Sigmoid colon (tissue), 4 donors: ENCODE results near the gene EML4.

Experiments
- EP300 ChIP-seq, 4 donors: sonication (generic); formaldehyde crosslinking; IDR thresholded peaks; one replicate each; pipeline ENCODE4 v1.6.1; 2017; ENCODE audit warnings: antibody characterized with exemption in 4 of 4
- POLR2A ChIP-seq, 2 donors: fragments of 450-650 bp; IDR thresholded peaks; one replicate each; pipeline ENCODE4 v1.6.1; 2016; ENCODE audit warnings: antibody characterized with exemption in 2 of 2, mild to moderate bottlenecking in 2 of 2, moderate library complexity in 2 of 2
- POLR2AphosphoS5 ChIP-seq, 4 donors: sonication (generic); formaldehyde crosslinking; IDR thresholded peaks; one replicate each; pipeline ENCODE4 v1.6.1; 2017; ENCODE audit warnings: antibody characterized with exemption in 4 of 4
- TF ChIP-seq, protein P1 (sequence below), 4 experiments: fragments of 450-650 bp in 3 of 4; fragments of 200-600 bp in 1 of 4; IDR thresholded peaks; one replicate each; pipeline ENCODE4 v1.5.1; 2016 to 2019; ENCODE audit warnings: antibody characterized with exemption in 4 of 4, mild to moderate bottlenecking in 3 of 4, moderate library complexity in 2 of 4

DNA sequence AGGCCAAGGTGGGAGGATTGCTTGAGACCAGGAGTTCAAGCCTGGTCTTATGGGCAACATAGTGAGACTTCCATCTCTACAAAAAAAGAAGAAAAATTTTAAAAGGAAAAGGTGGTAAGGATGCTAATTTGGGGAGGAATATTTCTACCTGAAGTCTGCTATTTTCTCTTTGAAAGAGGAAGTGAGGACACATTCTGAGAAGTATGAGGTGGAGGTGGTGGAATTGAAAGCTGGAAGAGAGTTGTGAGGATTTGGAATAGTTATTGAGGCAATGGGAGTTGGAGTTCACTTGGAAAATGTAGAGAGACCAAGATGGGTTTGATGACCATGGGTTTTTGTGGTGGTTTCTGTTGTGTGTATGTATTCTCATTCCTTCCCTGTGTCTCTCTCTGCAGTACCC, 29.3 kb downstream of the EML4 start:
- no peak for TF ChIP-seq POLR2A (IDR thresholded peaks at IDR 0.05)
- TF ChIP-seq, protein P1, sequence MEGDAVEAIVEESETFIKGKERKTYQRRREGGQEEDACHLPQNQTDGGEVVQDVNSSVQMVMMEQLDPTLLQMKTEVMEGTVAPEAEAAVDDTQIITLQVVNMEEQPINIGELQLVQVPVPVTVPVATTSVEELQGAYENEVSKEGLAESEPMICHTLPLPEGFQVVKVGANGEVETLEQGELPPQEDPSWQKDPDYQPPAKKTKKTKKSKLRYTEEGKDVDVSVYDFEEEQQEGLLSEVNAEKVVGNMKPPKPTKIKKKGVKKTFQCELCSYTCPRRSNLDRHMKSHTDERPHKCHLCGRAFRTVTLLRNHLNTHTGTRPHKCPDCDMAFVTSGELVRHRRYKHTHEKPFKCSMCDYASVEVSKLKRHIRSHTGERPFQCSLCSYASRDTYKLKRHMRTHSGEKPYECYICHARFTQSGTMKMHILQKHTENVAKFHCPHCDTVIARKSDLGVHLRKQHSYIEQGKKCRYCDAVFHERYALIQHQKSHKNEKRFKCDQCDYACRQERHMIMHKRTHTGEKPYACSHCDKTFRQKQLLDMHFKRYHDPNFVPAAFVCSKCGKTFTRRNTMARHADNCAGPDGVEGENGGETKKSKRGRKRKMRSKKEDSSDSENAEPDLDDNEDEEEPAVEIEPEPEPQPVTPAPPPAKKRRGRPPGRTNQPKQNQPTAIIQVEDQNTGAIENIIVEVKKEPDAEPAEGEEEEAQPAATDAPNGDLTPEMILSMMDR (IDR thresholded peaks at IDR 0.05) = no peak
- no peak for TF ChIP-seq EP300 (IDR thresholded peaks at IDR 0.05)
- no peak for TF ChIP-seq POLR2AphosphoS5 (IDR thresholded peaks at IDR 0.05)
